ENCODE data around the gene OLIG3. TPM values are rescaled to one million over a fixed set of nuclear protein-coding genes. Genes with fewer than 3 reads are reported as not detected.

The OLIG3 gene
- total and polyA plus RNA-seq, 4 donors = not detected

GRCh38 chr6:137473598-137473997 is 20.6 kb downstream of the OLIG3 start:
- no peaks in the 10 kb centered on the region for H3K4me1 ChIP-seq (ENCODE audit: control insufficient read depth in 4 of 4, insufficient read depth in 4 of 4, low read length in 3 of 4)
- WGBS = 81% methylated on average over 3 of the region's 3 CpGs

GRCh38 chr6:137472641-137473137 is 21.5 kb downstream of the OLIG3 start:
- TF ChIP-seq, protein P1, sequence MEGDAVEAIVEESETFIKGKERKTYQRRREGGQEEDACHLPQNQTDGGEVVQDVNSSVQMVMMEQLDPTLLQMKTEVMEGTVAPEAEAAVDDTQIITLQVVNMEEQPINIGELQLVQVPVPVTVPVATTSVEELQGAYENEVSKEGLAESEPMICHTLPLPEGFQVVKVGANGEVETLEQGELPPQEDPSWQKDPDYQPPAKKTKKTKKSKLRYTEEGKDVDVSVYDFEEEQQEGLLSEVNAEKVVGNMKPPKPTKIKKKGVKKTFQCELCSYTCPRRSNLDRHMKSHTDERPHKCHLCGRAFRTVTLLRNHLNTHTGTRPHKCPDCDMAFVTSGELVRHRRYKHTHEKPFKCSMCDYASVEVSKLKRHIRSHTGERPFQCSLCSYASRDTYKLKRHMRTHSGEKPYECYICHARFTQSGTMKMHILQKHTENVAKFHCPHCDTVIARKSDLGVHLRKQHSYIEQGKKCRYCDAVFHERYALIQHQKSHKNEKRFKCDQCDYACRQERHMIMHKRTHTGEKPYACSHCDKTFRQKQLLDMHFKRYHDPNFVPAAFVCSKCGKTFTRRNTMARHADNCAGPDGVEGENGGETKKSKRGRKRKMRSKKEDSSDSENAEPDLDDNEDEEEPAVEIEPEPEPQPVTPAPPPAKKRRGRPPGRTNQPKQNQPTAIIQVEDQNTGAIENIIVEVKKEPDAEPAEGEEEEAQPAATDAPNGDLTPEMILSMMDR (IDR thresholded peaks at IDR 0.05; ENCODE audit: low read depth, low read length, missing input control) = no peak
- TF ChIP-seq HNF4G (IDR thresholded peaks at IDR 0.05) (no peak), SP1 (IDR thresholded peaks at IDR 0.05) (no peak), EGR1 (IDR thresholded peaks at IDR 0.05; ENCODE audit: low read depth in 2 of 2) (no peak), NR2F2 (IDR thresholded peaks at IDR 0.05) (no peak), TAF1 (conservative IDR thresholded peaks at IDR 0.05) (no peak), YY1 (IDR thresholded peaks at IDR 0.05) (no peak)
- TF ChIP-seq, protein P2, sequence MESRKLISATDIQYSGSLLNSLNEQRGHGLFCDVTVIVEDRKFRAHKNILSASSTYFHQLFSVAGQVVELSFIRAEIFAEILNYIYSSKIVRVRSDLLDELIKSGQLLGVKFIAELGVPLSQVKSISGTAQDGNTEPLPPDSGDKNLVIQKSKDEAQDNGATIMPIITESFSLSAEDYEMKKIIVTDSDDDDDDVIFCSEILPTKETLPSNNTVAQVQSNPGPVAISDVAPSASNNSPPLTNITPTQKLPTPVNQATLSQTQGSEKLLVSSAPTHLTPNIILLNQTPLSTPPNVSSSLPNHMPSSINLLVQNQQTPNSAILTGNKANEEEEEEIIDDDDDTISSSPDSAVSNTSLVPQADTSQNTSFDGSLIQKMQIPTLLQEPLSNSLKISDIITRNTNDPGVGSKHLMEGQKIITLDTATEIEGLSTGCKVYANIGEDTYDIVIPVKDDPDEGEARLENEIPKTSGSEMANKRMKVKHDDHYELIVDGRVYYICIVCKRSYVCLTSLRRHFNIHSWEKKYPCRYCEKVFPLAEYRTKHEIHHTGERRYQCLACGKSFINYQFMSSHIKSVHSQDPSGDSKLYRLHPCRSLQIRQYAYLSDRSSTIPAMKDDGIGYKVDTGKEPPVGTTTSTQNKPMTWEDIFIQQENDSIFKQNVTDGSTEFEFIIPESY (IDR thresholded peaks at IDR 0.05) = no peak
- Histone ChIP-seq H3K9ac (ENCODE audit: low read depth in 1 of 2, low read length in 2 of 2) (no peak overlapping the region), H3K9me3 (ENCODE audit: control insufficient read depth in 4 of 4, low read length in 3 of 4) (no peaks in the 10 kb centered on the region), H3K27ac (ENCODE audit: low read depth in 1 of 2, low read length in 2 of 2) (no peak overlapping the region), H3K4me3 (ENCODE audit: low read depth in 1 of 3, low read length in 3 of 3) (no peak overlapping the region), H3K4me1 (ENCODE audit: control insufficient read depth in 4 of 4, insufficient read depth in 4 of 4, low read length in 3 of 4) (no peaks in the 10 kb centered on the region), H3K27me3 (ENCODE audit: control insufficient read depth in 4 of 4, insufficient read depth in 4 of 4, low read length in 3 of 4) (peaks cover 0 to 2% (median 0%) of the 10 kb centered on the region in 4 donors), H3K36me3 (ENCODE audit: control insufficient read depth in 4 of 4, insufficient read depth in 3 of 4, low read depth in 1 of 4, low read length in 3 of 4) (no peaks in the 10 kb centered on the region)
- no peak for DNase-seq (ENCODE audit: low spot score)
- WGBS = 92% methylated on average over 3 of the region's 3 CpGs

More at GRCh38 chr6:137473598-137473997, 20.6 kb downstream of the OLIG3 start:
- no peaks in the 10 kb centered on the region for H3K9me3 ChIP-seq (ENCODE audit: control insufficient read depth in 4 of 4, low read length in 3 of 4)
- TF ChIP-seq REST (IDR thresholded peaks at IDR 0.05) (no peak), ATF3 (IDR thresholded peaks at IDR 0.05) (no peak), HNF4A (conservative IDR thresholded peaks at IDR 0.05) (no peak), JUND (IDR thresholded peaks at IDR 0.05) (no peak), RXRA (IDR thresholded peaks at IDR 0.05) (no peak), FOXA1 (IDR thresholded peaks at IDR 0.05) (no peak)
- H3K9ac ChIP-seq (ENCODE audit: low read depth in 1 of 2, low read length in 2 of 2) = no peak overlapping the region
- DNase-seq (ENCODE audit: low spot score) = no peak
- peaks cover 0 to 2% (median 0%) of the 10 kb centered on the region in 4 donors for H3K27me3 ChIP-seq (ENCODE audit: control insufficient read depth in 4 of 4, insufficient read depth in 4 of 4, low read length in 3 of 4)
- H3K27ac ChIP-seq (ENCODE audit: low read depth in 1 of 2, low read length in 2 of 2) = no peak overlapping the region
- no peaks in the 10 kb centered on the region for H3K36me3 ChIP-seq (ENCODE audit: control insufficient read depth in 4 of 4, insufficient read depth in 3 of 4, low read depth in 1 of 4, low read length in 3 of 4)
- H3K4me3 ChIP-seq (ENCODE audit: low read depth in 1 of 3, low read length in 3 of 3) = no peak overlapping the region
